HG03097 (cell line): ENCODE results near the gene DESI2.
"Not testable (repeated sequence)": the region's sequence is repeated elsewhere in the genome, so short reads cannot be mapped to it uniquely, and the experiment has no call there.

Source experiments
- ATAC-seq: cut with Tn5 transposase; IDR thresholded peaks from one replicate; pipeline ENCODE4 v1.9.1; 2021; ENCODE audit not compliant: unreplicated experiment, low FRiP score

DESI2 gene

GRCh38 chr1:244702620-244703019 is 49.7 kb downstream of the DESI2 start:
- ATAC-seq = no peak

DNA sequence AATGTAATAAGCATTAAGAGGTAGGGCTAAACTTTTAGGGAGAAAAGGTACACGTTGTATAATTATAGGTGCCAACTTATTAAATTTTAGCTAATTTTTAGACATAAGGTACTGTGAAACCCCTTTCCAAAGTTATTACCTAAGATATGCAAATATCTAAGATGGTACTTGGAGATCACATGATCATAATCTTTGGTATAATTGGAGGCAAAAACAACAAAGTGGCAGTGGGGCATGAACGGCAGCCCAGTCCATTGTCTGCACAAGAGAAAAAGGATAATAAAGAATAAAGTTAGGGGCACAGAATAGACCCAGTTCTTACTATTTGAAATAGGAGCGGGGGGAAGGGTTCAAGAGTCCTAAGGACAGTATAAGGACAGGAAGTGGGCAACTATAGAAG is 51.2 kb downstream of the DESI2 start:
- no peak for ATAC-seq

DNA sequence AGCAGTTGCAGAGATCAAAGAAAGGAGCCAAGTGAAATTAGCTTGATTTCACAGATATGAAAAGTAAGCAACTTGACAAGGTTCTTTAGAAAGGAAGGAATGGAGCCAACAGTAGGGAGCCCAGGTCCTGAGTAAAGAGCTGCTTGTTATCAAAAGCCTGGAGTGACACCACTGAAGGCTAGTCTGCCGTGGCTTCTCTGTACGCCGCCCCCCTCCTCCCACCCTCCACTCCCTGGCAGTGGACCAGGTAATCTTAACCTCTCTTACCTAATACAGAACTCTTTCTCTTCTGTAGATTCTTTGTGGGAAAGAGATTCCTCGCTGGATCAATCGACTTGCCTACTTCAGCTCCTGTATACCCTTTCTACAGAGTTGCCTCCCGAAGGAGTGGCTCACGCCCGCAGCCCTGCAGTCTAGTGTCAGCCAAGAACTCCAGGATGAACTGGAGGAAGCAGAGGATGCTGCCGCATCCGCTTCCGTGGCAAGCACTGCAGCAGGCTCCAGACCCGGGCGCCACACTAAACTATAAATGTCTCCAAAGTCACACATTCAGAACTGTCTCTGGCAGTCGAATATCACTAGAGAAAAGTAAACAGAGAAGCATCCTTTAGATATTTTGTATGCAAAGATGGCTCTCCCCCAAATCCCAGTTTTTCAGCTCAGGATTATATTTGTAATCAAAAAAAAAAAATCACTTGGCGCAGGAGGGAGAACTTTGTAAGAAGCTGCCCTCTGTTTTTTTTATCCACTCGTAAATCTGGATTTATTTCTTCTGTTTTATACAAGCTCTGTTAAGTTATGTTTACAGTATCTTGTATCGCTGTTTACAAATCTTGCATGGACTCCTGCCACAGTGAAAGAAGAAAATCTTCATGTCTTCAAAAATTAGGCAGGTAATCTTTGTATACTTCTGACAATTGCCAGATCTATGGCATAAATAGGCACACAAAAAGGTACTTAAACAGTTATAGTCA is 52.6 kb downstream of the DESI2 start:
- ATAC-seq = no peak

GRCh38 chr1:244709076-244709475 is 56.1 kb downstream of the DESI2 start:
- no peak for ATAC-seq

GRCh38 chr1:244709476-244710368 is 56.8 kb downstream of the DESI2 start:
- no peak for ATAC-seq

GRCh38 chr1:244710474-244711062 is 57.6 kb downstream of the DESI2 start:
- ATAC-seq = no peak

- ATAC-seq = no peak
These were observed 59.7 kb downstream of the DESI2 start for GRCh38 chr1:244712669-244713068.

GRCh38 chr1:244713332-244713731 is 60.4 kb downstream of the DESI2 start:
- ATAC-seq = no peak

DNA sequence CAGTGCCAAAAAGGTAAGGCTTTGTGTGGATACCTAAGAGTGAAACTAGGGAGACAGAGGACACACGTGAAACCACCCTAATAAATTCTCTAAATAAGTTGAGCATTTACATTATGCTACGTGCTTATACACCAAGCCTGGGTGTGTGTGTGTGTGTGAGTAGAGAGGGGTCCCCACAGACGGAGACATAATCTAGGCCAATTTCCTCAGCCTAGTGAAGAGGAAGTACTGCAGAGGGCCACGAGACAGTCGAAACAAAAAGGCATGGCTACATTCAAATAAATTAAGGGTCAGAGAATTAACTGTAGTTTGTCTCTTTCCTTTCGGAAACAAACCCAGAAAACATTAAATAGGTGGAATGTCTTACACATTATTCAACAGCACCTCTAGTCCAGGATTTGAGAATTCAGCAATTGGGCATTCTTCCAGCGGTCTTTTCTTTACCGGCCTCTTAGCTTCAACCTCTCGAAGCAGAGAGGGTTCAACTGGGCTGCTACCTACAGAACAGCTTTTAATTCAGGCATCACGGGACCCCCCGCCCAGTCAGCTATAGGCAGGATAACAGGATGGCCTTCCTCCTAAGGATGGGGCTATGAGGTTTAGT is 75.0 kb downstream of the DESI2 start:
- no peak for ATAC-seq

GRCh38 chr1:244730153-244730933 is 77.4 kb downstream of the DESI2 start:
- no peak for ATAC-seq

DNA sequence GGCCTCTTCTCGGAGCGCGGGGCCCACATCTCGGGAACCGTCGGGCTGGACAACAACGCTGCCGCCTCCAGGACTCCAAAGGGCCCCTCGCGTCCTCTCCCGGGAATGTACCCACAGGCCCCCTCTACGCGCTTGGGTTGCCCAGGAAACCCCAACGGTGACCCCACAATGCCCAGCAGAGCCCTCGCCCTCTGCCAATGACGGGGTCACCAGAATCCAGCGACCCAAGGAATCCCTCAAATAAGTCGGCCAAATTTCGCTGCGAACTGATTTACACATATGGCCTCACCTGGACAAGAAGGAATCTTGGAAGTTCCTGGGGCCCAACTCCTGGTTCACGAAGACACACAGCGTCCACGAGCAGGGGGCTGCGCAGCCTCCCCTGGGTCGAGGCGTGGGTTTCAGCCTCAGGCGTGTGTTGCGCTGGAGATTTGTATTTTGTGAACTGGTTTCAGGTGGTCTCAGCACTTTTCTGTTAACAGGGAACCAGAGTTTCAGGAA is 78.1 kb downstream of the DESI2 start:
- ATAC-seq = no peak

- ATAC-seq = no peak
These were observed 78.7 kb downstream of the DESI2 start for GRCh38 chr1:244731651-244732050.

GRCh38 chr1:244732851-244733450 is 80.0 kb downstream of the DESI2 start:
- ATAC-seq = no peak

DNA sequence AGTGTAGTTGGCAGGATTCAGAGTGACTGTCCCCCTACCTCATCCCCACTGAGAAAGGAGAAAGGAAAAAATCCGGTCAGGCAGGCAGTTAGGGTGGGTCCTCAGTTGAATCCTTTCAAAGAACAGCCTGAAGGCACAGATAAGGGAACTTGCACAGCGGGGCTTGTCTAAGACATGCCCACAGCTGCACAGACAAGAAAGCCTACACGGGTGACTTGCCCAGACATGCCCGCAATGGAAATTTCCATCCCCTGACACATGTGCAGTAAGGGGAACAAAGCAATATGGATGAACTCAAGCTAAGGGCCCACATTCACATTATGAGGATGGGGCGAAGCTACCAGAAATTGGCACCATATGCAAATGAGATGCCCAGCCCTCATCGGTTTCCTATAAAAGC is 82.5 kb downstream of the DESI2 start:
- no peak for ATAC-seq

- ATAC-seq = no peak
These were observed 83.1 kb downstream of the DESI2 start for GRCh38 chr1:244735876-244736561.

DNA sequence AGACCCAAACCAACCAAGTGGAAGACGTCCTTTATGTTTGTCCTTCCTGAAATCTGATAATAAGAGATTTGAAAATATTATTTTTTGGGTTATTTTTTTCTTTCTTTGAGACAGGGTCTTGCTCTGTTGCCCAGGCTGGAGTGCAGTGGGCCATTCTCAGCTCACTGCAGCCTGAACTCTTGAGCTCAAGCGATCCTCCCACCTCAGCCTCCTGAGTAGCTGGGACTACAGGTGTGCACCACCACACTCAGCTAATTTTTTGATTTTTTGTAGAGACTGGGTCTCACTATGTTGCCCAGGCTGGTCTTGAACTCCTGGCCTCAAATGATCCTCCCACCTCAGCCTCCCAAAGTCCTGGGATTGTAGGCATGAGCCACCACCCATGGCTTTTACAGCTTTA is 86.2 kb downstream of the DESI2 start:
- ATAC-seq = not testable (repeated sequence)

DNA sequence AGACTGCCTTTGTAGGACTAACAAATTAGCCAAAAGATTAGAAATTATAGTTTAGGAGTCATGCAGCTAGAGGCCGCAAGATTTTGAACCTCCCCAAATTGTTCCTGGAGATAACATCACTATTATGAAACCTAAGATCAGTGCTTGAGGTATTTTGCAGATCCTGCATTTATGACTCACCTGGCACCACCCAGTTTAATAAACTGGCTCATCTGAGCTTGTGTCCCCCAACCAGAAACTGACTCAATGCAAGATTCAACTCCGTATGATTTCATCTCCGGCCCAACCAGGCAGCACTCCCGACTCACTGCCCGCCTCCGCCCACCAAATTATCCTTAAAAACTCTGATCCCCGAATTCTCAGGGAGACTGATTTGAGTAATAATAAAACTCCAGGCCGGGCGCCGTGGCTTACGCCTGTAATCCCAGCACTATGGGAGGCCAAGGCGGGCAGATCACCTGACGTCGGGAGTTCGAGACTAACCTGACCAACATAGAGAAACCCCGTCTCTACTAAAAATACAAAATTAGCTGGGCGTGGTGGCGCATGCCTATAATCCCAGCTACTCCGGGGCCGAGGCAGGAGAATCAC is 87.2 kb downstream of the DESI2 start:
- not testable (repeated sequence) for ATAC-seq

DNA sequence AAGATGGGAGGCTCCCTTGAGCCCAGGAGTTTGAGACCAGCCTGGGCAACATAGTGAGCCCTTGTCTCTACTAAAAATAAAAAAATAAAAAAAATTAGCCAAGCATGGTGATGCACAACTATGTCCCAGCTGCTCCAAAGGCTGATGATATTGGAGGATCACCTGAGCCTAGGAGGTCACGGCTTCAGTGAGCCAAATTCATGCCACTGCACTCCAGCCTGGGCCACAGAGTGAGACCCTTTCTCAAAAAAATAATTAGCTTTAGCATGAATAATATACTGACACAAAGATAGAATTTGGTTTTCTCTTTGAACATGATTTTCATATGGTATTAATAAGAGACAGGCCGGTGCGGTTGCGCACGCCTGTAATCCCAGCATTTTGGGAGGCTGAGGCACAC is 88.8 kb downstream of the DESI2 start:
- ATAC-seq = no peak
